Measurements from ENCODE around the gene CLIC1.

CLIC1 gene

GRCh38 chr6:31717499-31718222 is 18.7 kb downstream of the CLIC1 start:
- TF ChIP-seq CTCF (IDR thresholded peaks at IDR 0.05; ENCODE audit: low read depth, low read length), result no peak
- no peak for DNase-seq (ENCODE audit: extremely low read depth, low read depth)

GRCh38 chr6:31715022-31715958 is 21.0 kb downstream of the CLIC1 start, which contains the start of gene LY6G6D:
Gene LY6G6D (plus strand): TSS chr6:31715348. CDS start chr6:31715356, 8 bp downstream.
- DNase-seq (ENCODE audit: extremely low read depth, low read depth), result no peak

GRCh38 chr6:31713991-31714684 is 22.2 kb downstream of the CLIC1 start:
- TF ChIP-seq CTCF (IDR thresholded peaks at IDR 0.05; ENCODE audit: low read depth, low read length), result no peak
- DNase-seq (ENCODE audit: extremely low read depth, low read depth), result no peak

More at GRCh38 chr6:31715022-31715958, 21.0 kb downstream of the CLIC1 start, which contains the start of gene LY6G6D:
- TF ChIP-seq CTCF (IDR thresholded peaks at IDR 0.05; ENCODE audit: low read depth, low read length), result no peak

- DNase-seq (ENCODE audit: extremely low read depth, low read depth), result no peak
- TF ChIP-seq CTCF (IDR thresholded peaks at IDR 0.05; ENCODE audit: low read depth, low read length), result no peak
These were observed 22.9 kb downstream of the CLIC1 start for GRCh38 chr6:31713465-31713864.

GRCh38 chr6:31712296-31712695 is 24.0 kb downstream of the CLIC1 start:
- DNase-seq (ENCODE audit: extremely low read depth, low read depth), result no peak
- no peak; the same call in 1 of the 2 replicates for TF ChIP-seq CTCF (IDR thresholded peaks at IDR 0.05; ENCODE audit: low read depth, low read length)

- TF ChIP-seq CTCF (IDR thresholded peaks at IDR 0.05; ENCODE audit: low read depth, low read length), result no peak
- DNase-seq (ENCODE audit: extremely low read depth, low read depth), result no peak
These were observed 25.1 kb downstream of the CLIC1 start for GRCh38 chr6:31711233-31711632.
